ENCODE results near the gene PKHD1.

GRCh38 chr6:52045481-52045880 lies 41.9 kb downstream of the PKHD1 start:
- TF ChIP-seq CTCF (IDR thresholded peaks at IDR 0.05) (no peak), POLR2A (IDR thresholded peaks at IDR 0.05) (no peak)

Measured in heart left ventricle (tissue), 13 donors.